Fibroblast of lung (primary cell): ENCODE results near the gene HMG20B. TPM values are rescaled to one million over a fixed set of nuclear protein-coding genes. Genes with fewer than 3 reads are reported as not detected.

Source experiments
- DNase-seq, 2 donors: peaks; one replicate each; pipeline versions ENCODE4 v3.0.0 to v3.0.0-alpha.2; 2010; ENCODE audit warnings: low read depth in 2 of 2
- H2AFZ ChIP-seq: 2 replicates; pipeline ENCODE4 v1.5.1; 2012; ENCODE audit warnings: low read length, control low read depth, inconsistent platforms
- H3K27ac ChIP-seq: 2 replicates; pipeline ENCODE4 v1.5.1; 2011; ENCODE audit warnings: low read length, control low read depth; ENCODE audit not compliant: insufficient read depth
- H3K27me3 ChIP-seq: 2 replicates; pipeline ENCODE4 v1.5.1; 2011; ENCODE audit warnings: mild to moderate bottlenecking, low read length; ENCODE audit not compliant: control insufficient read depth, insufficient read depth
- H3K36me3 ChIP-seq: 2 replicates; pipeline ENCODE4 v1.5.1; 2011; ENCODE audit warnings: low read length; ENCODE audit not compliant: control insufficient read depth, insufficient read depth
- H3K4me1 ChIP-seq: 2 replicates; pipeline ENCODE4 v1.5.1; 2011; ENCODE audit warnings: low read length; ENCODE audit not compliant: control insufficient read depth, insufficient read depth; ENCODE audit errors: extremely low read depth
- H3K4me2 ChIP-seq: 2 replicates; pipeline ENCODE4 v1.5.1; 2011; ENCODE audit warnings: low read length, control low read depth; ENCODE audit not compliant: insufficient read depth; ENCODE audit errors: extremely low read depth
- H3K4me3 ChIP-seq, 4 experiments: fragments of 200-600 bp in 1 of 4; sonication (generic) in 1 of 4; replicated peaks in 1 of 4; 2 replicates each; pipeline ENCODE4 v1.5.1; 2011 to 2016; ENCODE audit warnings: low read length in 4 of 4, low read depth in 3 of 4, mild to moderate bottlenecking in 3 of 4, control low read depth in 2 of 4, inconsistent platforms in 1 of 4, mixed read lengths in 1 of 4; ENCODE audit not compliant: insufficient read depth in 1 of 4; ENCODE audit errors: control extremely low read depth in 1 of 4
- H3K79me2 ChIP-seq: 2 replicates; pipeline ENCODE4 v1.5.1; 2012; ENCODE audit warnings: mild to moderate bottlenecking, low read length, inconsistent platforms; ENCODE audit not compliant: control insufficient read depth, insufficient read depth
- H3K9ac ChIP-seq: 2 replicates; pipeline ENCODE4 v1.5.1; 2011; ENCODE audit warnings: mild to moderate bottlenecking, low read length, control low read depth; ENCODE audit not compliant: insufficient read depth
- H3K9me3 ChIP-seq: 2 replicates; pipeline ENCODE4 v1.5.1; 2012; ENCODE audit warnings: low read depth, low read length; ENCODE audit not compliant: control insufficient read depth, insufficient read depth
- H4K20me1 ChIP-seq: 2 replicates; pipeline ENCODE4 v1.5.1; 2011; ENCODE audit warnings: low read length; ENCODE audit not compliant: control insufficient read depth, insufficient read depth; ENCODE audit errors: extremely low read depth
- EZH2 ChIP-seq: IDR thresholded peaks from 2 replicates; pipeline ENCODE4 v1.5.1; 2012; ENCODE audit warnings: low read length, control low read depth, mild to moderate bottlenecking; ENCODE audit errors: missing control alignments
- polyA plus RNA-seq, 2 donors: library from polyadenylated mRNA; depleted of rRNA in 1 of 2; stranded (reverse) in 1 of 2; unstranded in 1 of 2; fragments of >200 nt; gene quantifications; 2 replicates each; pipeline ENCODE4 v1.2.1, GENCODE V29; 2011 to 2012; ENCODE audit warnings: missing spikeins in 1 of 2
- total RNA-seq: library from RNA; depleted of rRNA; stranded (reverse); fragments of >200 nt; gene quantifications from 2 replicates; pipeline ENCODE4 v1.2.1, GENCODE V29; 2014
- TF ChIP-seq, protein P1 (sequence below), 2 donors: IDR thresholded peaks in 1 of 2; conservative IDR thresholded peaks in 1 of 2; 1 replicate in 1 of 2; 2 replicates in 1 of 2; pipeline ENCODE4 v1.5.1; 2011 to 2012; ENCODE audit warnings: low read length in 2 of 2, control low read depth in 1 of 2, inconsistent platforms in 1 of 2, low read depth in 1 of 2, mild to moderate bottlenecking in 1 of 2

HMG20B gene
- total and polyA plus RNA-seq, 2 donors (not counting 1 experiment from before 2014, with no cell fraction given): 27.3 to 63.6 TPM

GRCh38 chr19:3530389-3530788 lies 42.4 kb upstream of the HMG20B start:
- Histone ChIP-seq H3K27me3 (no peaks in the 10 kb centered on the region), H2AFZ (no peak overlapping the region), H3K9ac (no peak overlapping the region), H3K4me2 (no peak overlapping the region), H3K4me1 (no peaks in the 10 kb centered on the region), H3K9me3 (no peaks in the 10 kb centered on the region), H3K79me2 (no peaks in the 10 kb centered on the region), H3K36me3 (peaks cover 39% of the 10 kb centered on the region), H3K4me3 (no peak overlapping the region), H4K20me1 (no peaks in the 10 kb centered on the region), H3K27ac (no peak overlapping the region)
- no peak for TF ChIP-seq EZH2
- TF ChIP-seq, protein P1, sequence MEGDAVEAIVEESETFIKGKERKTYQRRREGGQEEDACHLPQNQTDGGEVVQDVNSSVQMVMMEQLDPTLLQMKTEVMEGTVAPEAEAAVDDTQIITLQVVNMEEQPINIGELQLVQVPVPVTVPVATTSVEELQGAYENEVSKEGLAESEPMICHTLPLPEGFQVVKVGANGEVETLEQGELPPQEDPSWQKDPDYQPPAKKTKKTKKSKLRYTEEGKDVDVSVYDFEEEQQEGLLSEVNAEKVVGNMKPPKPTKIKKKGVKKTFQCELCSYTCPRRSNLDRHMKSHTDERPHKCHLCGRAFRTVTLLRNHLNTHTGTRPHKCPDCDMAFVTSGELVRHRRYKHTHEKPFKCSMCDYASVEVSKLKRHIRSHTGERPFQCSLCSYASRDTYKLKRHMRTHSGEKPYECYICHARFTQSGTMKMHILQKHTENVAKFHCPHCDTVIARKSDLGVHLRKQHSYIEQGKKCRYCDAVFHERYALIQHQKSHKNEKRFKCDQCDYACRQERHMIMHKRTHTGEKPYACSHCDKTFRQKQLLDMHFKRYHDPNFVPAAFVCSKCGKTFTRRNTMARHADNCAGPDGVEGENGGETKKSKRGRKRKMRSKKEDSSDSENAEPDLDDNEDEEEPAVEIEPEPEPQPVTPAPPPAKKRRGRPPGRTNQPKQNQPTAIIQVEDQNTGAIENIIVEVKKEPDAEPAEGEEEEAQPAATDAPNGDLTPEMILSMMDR (conservative IDR thresholded peaks at IDR 0.05 in 1 of 2, IDR thresholded peaks at IDR 0.05 in 1 of 2; ENCODE audit: low read depth in 1 of 2, low read length in 2 of 2): no peak
- DNase-seq: no peak

- Histone ChIP-seq H3K79me2 (no peaks in the 10 kb centered on the region), H2AFZ (no peak overlapping the region), H3K9me3 (no peaks in the 10 kb centered on the region), H3K4me2 (no peak overlapping the region), H4K20me1 (no peaks in the 10 kb centered on the region), H3K36me3 (peaks cover 40% of the 10 kb centered on the region), H3K27ac (no peak overlapping the region), H3K4me1 (no peaks in the 10 kb centered on the region), H3K4me3 (no peak overlapping the region), H3K27me3 (no peaks in the 10 kb centered on the region), H3K9ac (no peak overlapping the region)
- no peak for DNase-seq
- TF ChIP-seq EZH2: no peak
- TF ChIP-seq, protein P1 (conservative IDR thresholded peaks at IDR 0.05 in 1 of 2, IDR thresholded peaks at IDR 0.05 in 1 of 2; ENCODE audit: low read depth in 1 of 2, low read length in 2 of 2): no peak
These were observed 41.0 kb upstream of the HMG20B start for GRCh38 chr19:3531716-3532115.

DNA sequence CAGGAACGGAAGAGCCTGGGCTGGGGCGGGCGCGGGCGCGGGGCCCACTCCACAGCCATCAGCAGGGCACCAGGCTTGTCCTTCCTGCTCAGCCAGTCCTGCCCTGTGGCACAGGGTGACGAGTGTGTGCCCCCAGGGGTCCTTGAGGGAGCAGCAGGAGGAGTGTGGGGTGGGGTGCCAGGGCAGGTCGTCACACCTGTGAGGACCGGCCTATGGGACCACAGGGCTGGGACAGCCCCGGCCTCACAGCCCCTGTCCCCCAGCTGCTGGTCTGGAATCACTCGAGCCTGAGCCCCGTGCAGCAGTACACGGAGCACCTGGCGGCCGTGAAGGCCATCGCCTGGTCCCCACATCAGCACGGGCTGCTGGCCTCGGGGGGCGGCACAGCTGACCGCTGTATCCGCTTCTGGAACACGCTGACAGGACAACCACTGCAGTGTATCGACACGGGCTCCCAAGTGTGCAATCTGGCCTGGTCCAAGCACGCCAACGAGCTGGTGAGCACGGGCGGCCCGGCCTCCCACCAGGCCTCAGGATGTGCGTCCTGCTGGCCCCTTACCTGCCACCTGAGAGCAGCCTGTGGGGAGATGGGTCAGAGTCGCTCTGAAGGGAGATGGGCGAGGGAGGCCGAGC lies 40.5 kb upstream of the HMG20B start:
- DNase-seq: no peak
- Histone ChIP-seq H2AFZ (no peak overlapping the region), H3K79me2 (no peaks in the 10 kb centered on the region), H3K4me3 (no peak overlapping the region), H3K9me3 (no peaks in the 10 kb centered on the region), H4K20me1 (no peaks in the 10 kb centered on the region), H3K36me3 (peaks cover 36% of the 10 kb centered on the region), H3K9ac (no peak overlapping the region), H3K4me1 (no peaks in the 10 kb centered on the region), H3K4me2 (no peak overlapping the region), H3K27ac (no peak overlapping the region), H3K27me3 (no peaks in the 10 kb centered on the region)
- no peak for TF ChIP-seq EZH2
- TF ChIP-seq, protein P1 (conservative IDR thresholded peaks at IDR 0.05 in 1 of 2, IDR thresholded peaks at IDR 0.05 in 1 of 2; ENCODE audit: low read depth in 1 of 2, low read length in 2 of 2): no peak
